Measurements from ENCODE around the gene ANKS6. TPM values are rescaled to one million over a fixed set of nuclear protein-coding genes. Genes with fewer than 3 reads are reported as not detected.

Gene ANKS6
- total RNA-seq, 2 donors from 2014 or later = 41.7 to 55.2 TPM

DNA sequence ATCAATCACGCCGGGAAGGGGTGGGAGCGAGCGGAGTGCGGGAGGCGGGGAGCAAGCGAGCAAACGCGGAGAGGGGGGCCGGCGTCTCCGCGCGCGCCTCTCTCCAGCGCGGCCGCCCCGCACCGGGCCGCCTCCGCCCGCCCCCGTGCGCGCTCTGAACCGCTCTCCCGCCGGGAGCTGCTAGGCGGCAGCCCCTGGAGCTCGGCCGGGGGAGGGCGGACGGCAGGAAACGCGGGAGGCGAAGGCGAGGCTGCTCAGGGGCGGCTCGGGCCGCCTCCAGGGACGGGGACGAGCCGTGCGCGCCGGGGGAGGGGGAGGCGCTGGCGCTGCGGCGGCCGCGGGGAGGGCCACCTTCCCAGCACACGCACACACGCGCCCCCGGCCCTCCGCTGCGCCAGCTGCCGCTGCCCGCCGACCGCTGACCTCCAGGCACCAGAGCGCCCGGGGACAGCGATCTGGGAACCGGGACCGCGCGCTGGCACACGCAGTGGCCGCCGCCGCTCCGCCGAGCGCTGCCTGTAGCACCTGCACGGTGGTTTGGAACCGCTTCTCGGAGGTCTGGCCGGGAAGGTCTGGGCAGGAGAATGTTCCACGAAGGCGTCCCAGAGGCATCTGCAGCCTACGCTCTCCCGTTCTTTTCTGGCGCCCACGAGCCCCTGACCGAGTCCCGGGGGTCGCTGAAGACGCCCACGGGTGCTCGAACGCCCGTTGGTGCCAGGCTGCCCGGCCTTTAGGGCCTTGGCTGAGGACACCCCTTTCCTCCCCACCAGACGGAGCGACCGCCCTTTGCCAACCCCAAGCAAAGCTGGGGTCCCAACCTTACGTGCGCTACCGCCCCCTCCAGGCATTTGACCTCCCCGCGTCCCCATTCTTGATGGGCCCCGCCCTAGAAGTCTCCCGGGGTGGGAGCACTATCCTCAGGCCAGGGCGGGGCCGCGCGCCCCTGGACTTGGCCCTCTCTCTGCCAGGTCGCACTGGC is 87.1 kb downstream of the ANKS6 start, which contains the start of gene GABBR2:
Gene GABBR2, minus strand, starts transcription at position 3 of the 979 bp plus-strand sequence. CDS start 198 bp downstream, outside the sequence.
- TF ChIP-seq, protein P1, sequence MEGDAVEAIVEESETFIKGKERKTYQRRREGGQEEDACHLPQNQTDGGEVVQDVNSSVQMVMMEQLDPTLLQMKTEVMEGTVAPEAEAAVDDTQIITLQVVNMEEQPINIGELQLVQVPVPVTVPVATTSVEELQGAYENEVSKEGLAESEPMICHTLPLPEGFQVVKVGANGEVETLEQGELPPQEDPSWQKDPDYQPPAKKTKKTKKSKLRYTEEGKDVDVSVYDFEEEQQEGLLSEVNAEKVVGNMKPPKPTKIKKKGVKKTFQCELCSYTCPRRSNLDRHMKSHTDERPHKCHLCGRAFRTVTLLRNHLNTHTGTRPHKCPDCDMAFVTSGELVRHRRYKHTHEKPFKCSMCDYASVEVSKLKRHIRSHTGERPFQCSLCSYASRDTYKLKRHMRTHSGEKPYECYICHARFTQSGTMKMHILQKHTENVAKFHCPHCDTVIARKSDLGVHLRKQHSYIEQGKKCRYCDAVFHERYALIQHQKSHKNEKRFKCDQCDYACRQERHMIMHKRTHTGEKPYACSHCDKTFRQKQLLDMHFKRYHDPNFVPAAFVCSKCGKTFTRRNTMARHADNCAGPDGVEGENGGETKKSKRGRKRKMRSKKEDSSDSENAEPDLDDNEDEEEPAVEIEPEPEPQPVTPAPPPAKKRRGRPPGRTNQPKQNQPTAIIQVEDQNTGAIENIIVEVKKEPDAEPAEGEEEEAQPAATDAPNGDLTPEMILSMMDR (conservative IDR thresholded peaks at IDR 0.05) = peak; percentile 40
- DNase-seq = peak; percentile 78
- H3K9ac ChIP-seq (ENCODE audit: extremely low read depth, low read length, poor library complexity, severe bottlenecking) = no peak within 1 kb of the TSS

DNA sequence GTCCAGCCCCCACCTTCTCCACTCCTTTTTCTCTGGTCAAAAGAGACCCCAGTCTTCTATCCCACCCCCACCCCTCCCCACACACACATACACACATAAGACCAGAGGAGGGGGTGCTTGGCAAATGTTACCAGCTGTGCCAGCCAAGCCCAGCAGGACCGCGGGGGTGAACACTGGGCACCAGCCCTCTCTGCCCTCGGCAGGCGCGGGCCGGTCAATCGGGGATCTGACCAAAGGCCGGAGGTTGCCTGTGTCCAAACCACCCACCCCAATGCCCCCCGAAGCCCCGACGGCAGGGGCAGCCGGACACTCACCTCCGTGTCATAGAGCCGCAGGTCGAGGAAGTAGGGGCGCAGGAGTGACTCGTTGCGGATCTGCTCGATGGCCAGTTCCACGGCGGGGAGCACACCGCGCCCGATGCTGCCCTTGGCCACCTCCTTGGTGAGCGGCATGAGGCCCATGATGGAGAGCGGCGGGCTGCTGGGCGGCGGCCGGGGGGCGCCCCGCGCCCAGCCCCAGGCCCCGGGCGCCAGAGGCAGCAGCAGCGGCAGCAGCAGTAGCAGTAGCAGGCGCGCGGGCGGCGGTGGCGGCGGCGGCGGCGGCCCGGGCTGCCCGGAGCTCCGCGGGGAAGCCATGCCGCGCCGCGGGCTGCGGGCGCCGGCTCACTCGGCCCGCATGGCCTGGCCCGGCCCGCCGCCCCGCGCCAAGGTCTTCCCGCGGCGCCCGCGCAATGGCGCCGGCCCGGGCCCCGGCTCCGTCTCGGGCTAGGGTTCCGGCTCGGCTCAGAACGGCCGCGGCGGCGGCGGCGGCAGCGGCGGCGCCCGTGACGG is 88.0 kb downstream of the ANKS6 start:
- peaks cover 79% of the 10 kb centered on the region for H3K27me3 Mint-ChIP-seq (ENCODE audit: insufficient read depth)
- H3K9me3 Mint-ChIP-seq = no peaks in the 10 kb centered on the region
- DNase-seq = peak; percentile 67
- Histone ChIP-seq H3K9ac (ENCODE audit: extremely low read depth, low read length, poor library complexity, severe bottlenecking) (no peak overlapping the region), H3K27me3 (ENCODE audit: control insufficient read depth, insufficient read depth, low read length, poor library complexity, severe bottlenecking) (peaks cover 93% of the 10 kb centered on the region), H3K4me3 (ENCODE audit: low read length) (peak overlapping the region; percentile 71), H3K36me3 (ENCODE audit: control insufficient read depth, insufficient read depth, low read length) (no peaks in the 10 kb centered on the region), H3K4me1 (ENCODE audit: control insufficient read depth, insufficient read depth, low read length) (peaks cover 3% of the 10 kb centered on the region), H3K9me3 (ENCODE audit: control insufficient read depth, low read length) (no peaks in the 10 kb centered on the region), H3K27ac (ENCODE audit: low read depth, low read length) (no peak overlapping the region)
- 3 to 4% methylated on average over 32 to 89 of the region's 89 CpGs for WGBS, 2 experiments (ENCODE audit: insufficient coverage in 1 of 2, insufficient read length in 1 of 2)
- no peak overlapping the region for H3K27ac Mint-ChIP-seq
- H3K4me3 Mint-ChIP-seq = peak overlapping the region; percentile 48
- TF ChIP-seq, protein P1 (conservative IDR thresholded peaks at IDR 0.05) = no peak
- peaks cover 5% of the 10 kb centered on the region for H3K4me1 Mint-ChIP-seq
- H3K36me3 Mint-ChIP-seq (ENCODE audit: low read depth) = no peaks in the 10 kb centered on the region

More for the DNA sequence above, 87.1 kb downstream of the ANKS6 start, which contains the start of gene GABBR2:
- Histone ChIP-seq H3K4me1 (ENCODE audit: control insufficient read depth, insufficient read depth, low read length) (peaks cover 3% of the 10 kb centered on the region), H3K9me3 (ENCODE audit: control insufficient read depth, low read length) (no peaks in the 10 kb centered on the region), H3K36me3 (ENCODE audit: control insufficient read depth, insufficient read depth, low read length) (no peaks in the 10 kb centered on the region), H3K27ac (ENCODE audit: low read depth, low read length) (no peak within 1 kb of the TSS), H3K27me3 (ENCODE audit: control insufficient read depth, insufficient read depth, low read length, poor library complexity, severe bottlenecking) (peaks cover 90% of the 10 kb centered on the region), H3K4me3 (ENCODE audit: low read length) (peak within 1 kb of the TSS; percentile 71)
- WGBS, 2 experiments (ENCODE audit: insufficient coverage in 1 of 2, insufficient read length in 1 of 2) = 2% methylated on average over 30 to 111 of the region's 111 CpGs
- Mint-ChIP-seq H3K27me3 (ENCODE audit: insufficient read depth) (peaks cover 80% of the 10 kb centered on the region), H3K4me3 (peak within 1 kb of the TSS; percentile 48), H3K36me3 (ENCODE audit: low read depth) (no peaks in the 10 kb centered on the region), H3K4me1 (peaks cover 5% of the 10 kb centered on the region), H3K9me3 (no peaks in the 10 kb centered on the region), H3K27ac (no peak within 1 kb of the TSS)
